Measurements from ENCODE around the gene CNTNAP4.

The CNTNAP4 gene

DNA sequence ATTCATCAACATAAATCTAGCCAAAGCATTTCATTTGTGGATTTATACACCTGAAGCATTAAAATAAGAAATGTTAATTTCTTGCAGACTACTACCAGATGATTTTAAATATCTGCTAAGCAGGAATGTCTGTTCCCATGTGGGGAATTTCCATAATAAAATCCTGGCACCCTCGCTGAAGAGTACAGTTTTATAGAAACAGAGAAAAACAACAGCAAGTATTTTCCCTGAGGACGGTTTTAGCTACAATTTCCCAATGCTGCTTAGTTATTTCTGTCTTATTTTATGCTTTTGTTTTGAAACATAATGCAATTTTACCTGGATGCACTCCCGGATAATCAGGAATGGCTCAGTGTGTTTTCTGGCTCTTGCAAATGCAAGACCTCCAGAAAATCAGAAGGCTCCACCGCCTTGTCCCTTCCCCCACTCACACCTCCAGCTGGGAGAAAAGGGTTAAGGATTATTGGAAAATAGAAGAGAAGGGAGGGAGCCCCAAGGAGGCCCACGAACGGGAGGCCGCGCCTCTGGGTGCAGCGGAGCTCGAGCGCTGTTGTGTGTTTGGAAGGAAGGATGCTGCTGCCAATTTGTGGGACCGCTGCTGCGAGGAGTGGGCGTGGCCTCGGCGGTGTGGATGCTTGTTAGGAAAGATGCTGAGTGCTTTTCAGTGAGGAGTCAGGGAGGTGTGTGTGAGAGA is at the start of gene CNTNAP4:
CNTNAP4 (plus strand) TSS at position 657 of the 694 bp plus-strand sequence. CDS start 262 bp downstream, outside the sequence.
- no peak for DNase-seq

DNA sequence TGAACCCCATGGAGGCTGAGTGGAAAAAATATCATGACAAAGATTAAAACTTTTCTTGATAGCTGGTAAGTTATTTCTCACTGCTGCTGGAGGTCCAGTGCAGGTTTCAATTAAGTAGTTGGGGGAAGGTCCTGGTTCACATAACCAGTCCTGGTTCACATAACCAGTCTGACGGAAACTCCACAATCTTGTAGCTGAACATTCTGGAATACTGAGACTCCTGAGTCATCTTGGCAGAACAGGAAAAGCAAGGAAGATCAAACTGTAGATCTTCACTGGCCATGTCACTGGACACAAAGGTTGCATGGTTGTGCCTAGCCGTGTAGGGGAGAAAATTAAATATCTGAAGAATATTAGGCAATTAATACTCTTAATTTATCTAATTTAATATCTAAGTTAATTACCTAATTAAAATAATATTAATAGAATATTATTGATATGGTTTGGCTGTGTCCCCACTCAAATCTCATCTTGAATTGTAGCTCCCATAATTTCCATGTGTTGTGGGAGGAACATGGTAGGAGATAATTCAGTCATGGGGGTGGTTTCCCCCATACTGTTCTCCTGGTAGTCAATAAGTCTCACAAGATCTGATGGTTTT is 48.6 kb upstream of the CNTNAP4 start:
- no peak for DNase-seq

DNA sequence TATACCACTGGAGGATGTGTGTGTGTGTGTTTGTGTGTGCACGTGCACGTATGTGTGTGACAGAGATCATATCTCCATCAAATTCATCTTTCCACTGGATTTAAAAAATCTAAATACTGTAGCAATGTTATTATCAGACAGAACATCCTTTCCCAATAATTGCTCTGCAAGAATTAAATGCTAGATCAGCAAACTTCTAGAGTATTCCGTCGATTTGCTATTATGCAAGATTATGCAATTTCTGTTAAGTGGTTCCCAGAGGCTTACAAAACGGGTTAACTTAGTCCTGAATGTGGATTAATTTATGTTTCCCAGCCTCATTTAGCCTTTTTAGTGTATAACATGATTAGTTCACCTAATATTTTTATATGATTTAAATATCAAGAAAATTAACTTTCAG is 44.5 kb upstream of the CNTNAP4 start:
- DNase-seq = no peak

DNA sequence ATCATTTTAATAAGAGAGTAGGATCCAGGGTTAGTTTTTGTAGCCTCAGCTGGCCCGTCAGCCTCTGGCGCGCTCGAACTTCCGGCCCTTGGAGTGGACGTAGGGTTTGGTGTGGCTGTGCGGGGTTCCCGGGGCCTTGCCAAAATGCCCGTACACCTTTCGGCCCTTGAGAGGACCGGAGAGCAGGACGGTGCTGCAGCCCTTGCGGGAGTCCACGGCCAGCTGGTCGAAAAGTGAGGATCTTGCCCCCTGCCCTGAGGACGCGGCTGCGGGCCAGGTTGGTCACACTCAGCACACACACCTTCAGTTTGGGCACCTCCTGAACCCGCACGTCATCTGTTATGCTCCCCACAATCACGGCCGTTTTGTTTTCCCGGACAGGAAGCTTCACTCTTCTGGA is 42.2 kb upstream of the CNTNAP4 start:
- no peak for DNase-seq

DNA sequence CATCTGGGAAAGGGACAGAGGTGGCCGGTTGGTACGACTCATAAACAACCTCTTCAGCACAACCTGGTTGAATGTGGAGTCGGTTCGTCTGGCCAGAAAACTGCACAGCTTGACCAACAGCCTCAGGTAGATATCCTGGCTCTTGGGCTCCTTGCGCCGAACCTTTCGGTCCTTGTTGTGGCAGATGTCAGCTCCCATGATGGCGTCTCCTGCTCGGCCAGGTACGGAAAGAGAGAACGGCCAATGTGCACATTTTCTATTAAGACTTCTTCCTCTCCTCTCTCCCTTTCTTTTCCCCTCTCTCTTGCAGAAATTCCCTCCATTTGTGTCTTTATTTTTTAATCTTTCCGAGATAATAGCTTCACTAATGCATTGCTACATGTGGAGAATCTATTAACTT is 41.8 kb upstream of the CNTNAP4 start:
- DNase-seq = no peak

DNA sequence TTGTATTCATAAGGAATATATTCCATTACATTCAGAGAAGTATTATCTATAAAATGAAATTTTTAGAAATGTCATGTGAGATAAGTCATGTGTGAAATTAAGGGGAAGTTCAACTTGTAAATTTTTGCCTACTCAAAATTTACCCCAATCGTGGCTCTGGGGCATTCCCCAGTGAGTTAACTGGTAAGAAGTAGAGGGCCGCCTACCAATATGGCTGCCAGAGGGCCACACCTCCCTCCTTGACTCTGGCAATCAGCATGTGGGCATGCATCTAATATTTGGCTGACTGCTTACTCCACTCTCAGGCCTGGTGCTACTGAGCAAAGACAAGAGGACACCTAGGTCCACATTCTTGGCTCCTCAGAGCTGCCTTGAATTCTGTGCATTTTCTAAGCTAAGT is 39.7 kb upstream of the CNTNAP4 start:
- no peak for DNase-seq

DNA sequence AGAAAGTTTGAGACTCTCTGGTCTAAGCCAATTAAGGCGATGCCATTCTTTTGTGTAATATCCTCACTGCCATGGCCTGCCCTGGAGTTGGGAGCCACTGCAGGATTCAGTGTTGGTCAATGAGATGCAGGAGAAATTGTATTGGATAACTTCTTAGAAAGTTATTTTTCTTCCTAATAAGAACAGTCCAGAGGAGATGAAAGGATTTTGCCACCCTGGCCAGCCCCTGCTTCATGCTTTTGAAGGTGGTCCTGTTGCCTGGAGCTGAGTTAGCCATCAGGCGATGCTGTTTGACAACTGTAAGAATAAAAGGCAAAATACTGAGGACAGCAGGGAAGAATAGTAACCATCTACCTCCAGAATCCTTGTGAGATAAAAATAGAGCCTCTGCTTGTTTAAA is 35.4 kb upstream of the CNTNAP4 start:
- DNase-seq = no peak

DNA sequence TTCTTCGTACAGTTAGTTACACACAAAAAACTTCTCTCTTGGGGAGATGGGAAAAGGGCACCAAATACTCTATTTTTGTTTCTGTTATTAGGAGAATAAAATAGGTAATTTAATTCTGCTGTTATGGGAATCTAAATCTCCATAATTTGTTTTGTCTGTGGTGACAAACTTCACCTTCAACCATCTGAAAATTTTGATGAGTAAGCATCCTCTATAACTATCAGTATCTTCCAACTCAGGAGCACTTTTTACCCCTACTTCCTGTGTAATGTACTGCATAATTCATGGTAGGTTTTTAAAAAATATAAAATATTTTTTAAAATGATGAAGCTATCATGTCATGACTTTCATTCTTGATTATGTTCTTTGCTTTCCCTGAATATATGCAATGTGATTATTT is 33.6 kb upstream of the CNTNAP4 start:
- DNase-seq = no peak

DNA sequence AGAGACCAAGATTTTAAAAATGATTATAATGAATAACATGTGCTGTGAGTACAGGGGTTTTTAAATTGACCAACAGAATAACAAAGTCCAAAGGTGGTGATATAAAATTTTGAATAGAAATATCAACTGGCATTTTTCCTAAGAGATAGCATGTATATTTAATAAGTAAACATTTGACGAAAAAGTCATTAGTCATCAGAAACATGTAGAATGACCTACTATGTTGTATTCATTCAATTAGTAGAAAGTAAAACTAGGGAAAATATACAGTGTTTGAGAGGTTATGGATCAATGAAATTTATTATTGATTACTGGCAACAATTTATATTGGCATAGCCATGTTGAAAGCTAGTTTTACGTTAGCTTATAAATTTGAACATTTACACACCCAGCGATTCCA is 30.6 kb upstream of the CNTNAP4 start:
- no peak for DNase-seq

DNA sequence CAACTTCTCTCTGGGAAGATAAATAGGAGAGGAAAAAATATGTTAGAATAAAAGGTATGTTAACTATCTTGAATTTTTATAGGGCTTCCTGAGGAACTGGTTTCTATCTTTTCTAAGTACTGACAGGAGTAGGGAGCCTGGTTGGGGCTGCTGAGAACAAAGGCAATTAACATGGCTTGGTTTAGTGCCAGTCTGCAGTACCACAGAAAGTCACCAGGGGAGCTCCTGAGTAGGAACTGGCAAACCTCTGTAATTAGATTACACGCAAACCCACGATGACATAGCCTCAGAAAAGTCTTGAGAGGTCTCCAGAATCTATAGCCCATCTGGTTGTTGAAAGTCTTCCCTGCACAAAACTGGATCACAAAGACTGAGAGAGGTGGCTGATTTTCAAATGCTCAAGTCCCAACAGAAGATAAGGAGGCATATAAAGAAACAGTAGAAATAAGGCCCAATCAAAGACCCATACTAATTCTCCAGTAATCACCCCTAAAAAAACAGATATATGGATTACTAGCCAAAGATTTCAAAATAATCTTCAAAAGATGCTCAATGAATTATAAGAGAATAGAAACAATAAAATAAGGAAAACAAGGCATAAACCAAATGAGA is 11.7 kb upstream of the CNTNAP4 start:
- peak in 2 of 3 donors; percentile 13 to 25 for DNase-seq

DNA sequence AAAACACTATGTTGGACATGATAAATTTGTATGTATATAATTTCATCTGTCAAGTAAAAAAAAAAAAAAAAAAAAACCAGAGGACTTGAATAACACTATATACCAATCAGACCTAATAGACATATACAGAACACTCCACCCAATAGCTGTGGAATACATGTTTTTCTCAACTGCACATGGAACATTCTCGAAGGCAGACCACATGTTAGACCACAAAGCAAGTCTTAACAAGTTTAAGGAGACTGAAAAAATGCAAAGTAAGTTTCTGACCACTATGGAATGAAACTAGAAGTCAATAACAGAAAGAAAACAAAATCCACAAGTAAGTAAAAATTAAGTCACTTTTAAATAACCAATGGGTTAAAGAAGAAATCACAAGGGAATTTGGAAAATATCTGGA is 8.4 kb upstream of the CNTNAP4 start:
- no peak for DNase-seq

DNA sequence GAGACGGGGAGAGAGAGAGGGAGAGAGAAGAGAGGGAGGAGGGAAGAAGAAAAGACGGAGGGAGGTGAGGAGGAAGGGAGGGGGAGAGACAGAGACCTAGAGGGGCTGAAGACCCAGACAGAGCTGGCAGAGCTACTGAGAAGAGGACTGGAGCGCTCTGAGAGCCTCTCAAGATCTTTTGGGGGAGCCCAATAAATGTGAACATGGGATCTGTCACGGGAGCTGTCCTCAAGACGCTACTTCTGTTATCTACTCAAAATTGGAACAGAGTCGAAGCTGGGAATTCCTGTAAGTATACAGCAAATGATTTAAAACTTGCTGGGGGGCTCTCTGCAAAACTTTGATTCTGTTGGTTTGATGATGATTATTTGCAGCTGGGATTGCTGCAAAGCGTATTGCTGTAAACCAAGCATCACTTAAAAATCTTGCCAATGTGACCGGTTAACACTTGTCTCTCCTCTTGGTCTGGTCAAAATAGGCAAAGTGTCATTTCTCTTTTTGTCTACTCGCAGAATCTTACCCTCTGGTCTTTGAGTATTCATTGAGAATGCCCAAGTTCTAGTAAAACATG is 344 bp downstream of the CNTNAP4 start:
- no peak for DNase-seq

DNA sequence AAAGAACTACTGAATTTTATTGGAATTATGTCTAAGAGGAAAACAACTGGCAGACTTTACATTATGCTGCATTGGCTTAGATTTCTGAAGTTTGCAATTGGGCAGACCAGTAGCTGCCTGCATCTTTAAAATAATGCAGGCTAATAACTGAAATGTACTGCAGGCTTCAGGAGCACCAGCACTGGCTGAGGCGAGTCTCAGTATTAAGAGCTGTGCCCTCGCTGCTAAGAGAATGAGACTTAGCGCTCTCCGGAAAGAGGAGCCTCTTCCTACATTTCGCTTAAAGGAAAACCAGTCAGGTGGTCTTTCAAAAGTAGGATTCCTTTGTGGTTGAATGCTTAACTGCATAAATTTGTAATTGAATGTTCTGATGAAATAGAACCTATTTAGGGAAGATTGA is 885 bp downstream of the CNTNAP4 start:
- DNase-seq = no peak

DNA sequence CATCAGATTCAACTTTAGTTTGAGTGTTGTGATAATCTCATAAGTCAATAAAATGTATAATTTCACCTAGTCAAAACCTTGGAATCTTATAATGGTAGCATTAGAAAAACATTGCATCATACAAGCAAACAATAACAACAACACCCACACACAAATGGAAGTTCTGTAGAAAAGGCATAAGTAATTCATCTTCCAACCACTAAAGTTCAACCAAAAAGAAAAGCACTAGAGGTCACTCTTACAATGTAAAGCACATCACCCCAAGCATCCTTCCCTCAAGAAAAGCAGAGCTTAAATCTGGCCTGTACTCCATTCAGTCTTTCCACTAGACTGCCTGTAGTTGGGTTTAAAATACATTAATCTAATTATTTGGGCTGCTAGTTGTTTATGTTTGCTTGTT is 1.8 kb downstream of the CNTNAP4 start:
- DNase-seq = no peak

DNA sequence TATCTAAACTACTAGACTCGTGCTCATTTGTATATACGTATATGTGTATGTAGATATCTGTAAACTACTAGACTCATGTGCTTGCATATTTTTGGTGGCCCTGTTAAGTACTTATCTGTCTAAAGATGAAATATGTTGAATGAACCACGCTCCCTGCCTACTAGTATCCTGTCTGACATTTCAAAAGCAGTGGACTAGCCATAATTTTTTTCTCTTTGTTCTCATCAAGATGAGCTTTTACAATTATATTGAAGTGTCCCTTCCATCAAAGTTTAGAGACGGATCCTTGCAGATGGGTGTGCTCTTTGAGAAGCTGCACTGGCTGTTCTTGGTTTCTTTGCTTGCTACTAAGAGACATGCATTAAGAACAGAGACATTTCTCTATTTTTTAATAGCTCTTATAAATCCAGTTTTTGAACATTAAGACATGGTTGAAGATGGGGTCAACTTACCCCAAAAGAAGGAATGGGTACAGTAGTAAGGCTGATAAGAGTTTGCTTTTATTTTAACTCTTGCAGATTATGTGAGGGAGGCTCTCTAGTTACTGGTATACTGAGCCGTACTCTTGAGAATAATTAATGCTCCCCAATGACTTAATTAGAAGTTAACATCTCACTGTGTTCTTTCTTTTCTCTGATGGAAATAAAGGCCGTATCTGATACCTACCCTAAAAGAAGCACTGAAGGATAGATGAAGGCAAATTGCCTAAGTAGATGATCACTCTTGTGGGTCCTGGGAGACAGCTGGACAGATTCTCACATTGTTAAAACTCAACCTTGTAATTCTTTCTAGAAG is 3.4 kb downstream of the CNTNAP4 start:
- no peak for DNase-seq

DNA sequence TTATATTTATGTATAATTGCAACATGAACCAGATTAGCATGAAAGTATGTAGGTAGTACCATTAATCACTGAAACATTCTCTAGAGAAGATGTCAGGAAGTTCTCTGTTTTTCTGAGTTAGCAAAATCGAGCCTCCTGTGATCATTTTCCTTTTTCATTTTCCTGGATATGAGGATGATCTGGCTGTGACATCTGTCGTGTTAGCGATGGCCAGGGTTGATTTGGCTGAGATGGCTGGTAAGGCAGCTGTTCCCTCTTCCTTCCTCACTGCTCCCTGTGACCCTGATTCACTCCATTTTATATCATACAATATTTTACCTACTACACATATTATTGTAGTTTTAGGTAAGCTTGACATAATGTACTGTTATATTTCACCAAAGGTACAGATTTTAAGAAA is 10.3 kb downstream of the CNTNAP4 start:
- no peak for DNase-seq

DNA sequence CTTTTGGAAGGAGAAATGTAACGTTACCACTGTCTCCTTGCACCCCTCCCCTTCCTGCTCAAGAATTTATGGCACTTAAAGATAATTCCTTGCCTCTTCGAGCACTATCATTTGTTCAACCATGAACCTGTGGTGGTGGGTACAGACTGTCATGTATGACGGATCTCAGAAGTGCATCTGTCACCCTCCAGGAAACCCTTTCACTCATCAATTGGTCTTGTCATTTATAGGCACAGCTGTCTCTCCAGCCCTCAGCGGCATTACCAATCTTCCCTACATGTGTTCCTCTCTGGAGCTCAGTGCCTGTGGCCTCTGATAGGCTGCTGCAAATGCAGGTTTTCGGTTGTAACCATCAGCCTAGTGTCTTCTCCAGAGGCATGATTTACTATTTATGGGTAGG is 15.0 kb downstream of the CNTNAP4 start:
- DNase-seq = no peak

DNA sequence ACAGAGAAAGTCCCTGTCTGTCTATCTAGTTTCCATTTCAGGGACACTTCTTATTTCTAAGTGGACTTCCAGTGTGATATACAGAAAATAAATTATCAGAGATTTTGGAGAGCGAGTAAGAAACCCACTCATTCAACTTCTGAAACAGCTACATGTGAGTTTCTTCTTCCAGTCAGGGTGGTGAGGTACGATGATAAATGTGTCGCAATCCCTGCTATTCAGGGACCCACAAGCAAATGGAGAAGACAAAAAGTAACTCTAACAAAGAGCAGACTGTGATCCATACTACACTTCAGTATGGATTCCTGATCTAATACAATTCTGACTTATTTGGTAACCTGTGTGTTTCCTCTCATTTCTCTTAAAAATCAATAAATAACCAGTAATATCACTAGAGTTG is 16.8 kb downstream of the CNTNAP4 start:
- DNase-seq = no peak

DNA sequence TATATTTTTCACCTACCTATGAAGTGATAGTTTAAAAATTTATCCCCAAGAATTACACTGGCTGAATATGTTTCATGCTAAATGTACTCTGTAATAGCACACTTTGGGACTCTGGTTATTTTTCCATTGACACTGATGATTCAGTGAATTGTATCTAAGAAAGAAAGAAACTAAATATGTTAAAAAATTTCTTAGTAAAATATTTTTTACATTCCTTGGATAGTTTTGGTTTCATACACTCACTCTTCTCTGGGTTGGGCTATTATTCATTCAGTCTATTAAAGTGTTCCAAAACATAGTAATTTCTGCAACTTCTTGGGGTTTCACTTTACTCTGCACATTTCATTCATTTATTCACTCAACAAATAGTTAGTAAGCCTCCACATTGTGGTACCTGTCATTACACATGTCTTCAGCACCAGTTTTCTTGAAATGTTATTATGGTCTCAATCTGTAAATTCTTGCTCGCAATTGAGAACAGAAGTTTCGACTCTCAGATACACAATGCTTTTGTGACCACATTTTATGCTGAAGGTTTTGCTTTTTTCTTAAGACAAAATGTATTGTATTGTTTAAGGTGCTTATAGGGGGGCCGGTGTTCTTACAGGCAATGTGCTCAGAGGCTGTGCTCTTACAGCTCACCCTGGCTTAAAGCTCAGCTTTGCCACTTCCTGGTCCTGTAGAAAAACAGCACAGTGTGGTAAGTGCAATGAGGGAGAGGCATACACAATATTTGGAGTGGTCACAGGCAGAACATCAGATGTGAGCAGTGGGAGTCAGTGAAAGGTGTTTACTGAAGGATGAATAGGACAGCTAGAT is 17.4 kb downstream of the CNTNAP4 start:
- no peak for DNase-seq

DNA sequence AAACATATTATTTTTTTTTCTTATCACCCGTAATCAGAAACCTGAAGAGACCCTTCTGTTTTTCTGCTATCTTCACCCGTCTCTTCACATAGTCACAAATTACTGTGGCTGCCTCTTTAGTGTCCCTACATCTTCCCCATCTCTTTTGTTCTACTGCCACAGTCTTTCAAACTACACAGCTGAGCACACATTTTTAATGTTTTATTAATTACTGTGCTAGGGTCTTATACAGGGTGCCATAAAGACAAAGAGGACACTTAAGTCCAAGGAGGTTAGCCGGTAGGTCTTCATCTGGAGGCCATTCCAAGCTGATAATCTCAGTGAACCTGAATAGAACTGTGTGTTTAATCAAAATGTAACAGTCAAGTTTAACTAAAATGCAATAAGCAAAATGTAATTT is 20.7 kb downstream of the CNTNAP4 start:
- no peak for DNase-seq

DNA sequence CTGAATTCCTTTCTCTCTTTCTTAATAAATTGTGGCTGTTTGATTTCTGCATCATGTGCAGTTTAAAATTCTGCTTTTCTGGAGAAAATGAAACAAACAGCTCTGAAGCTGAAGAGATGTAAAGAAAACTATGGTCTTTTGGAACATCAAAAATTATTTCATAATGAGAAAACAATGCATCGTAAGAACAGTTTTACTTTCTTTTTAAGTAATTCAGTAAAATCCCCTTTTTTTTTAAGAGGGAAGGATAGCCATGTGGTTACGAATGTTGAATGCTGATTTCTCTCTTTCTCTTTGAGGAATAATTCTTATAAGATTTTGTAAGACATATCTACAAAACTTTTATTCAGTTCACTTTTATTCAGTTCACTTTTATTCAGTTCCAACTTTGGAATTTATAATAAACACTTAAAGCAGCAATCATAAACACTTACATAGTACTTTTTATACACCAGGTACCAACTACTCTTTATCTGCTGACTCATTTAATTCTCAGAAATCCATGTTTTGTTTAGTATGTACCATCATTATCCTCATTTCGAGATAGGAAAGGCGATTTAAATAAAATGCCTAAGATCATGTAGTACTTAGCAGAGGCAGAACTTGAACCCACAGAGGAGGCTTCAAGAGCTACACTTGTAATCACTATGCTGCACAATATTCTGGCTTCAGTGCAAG is 26.6 kb downstream of the CNTNAP4 start:
- no peak for DNase-seq

Measured in suppressor macrophage treated with lipopolysaccharide for 1 hour (primary cell).